ENCODE results near the gene FAM221B. TPM values are rescaled to one million over a fixed set of nuclear protein-coding genes. Genes with fewer than 3 reads are reported as not detected.

The FAM221B gene
- total and polyA plus RNA-seq, 7 donors = 0.03 TPM; not detected in 6

- Histone ChIP-seq H3K4me1 (peaks cover 0 to 16% (median 12%) of the 10 kb centered on the region in 4 donors), H3K27ac (no peak overlapping the region), H3K4me3 (no peak overlapping the region), H3K9me3 (no peaks in the 10 kb centered on the region), H3K27me3 (no peaks in the 10 kb centered on the region), H3K36me3 (peaks cover 0 to 19% (median 10%) of the 10 kb centered on the region in 4 donors)
- intact Hi-C loops (cut with DNase I) = no loop called here
- DNase-seq = no peak
- TF ChIP-seq EP300 (IDR thresholded peaks at IDR 0.05) (no peak), CTCF (IDR thresholded peaks at IDR 0.05) (no peak), POLR2A (IDR thresholded peaks at IDR 0.05) (no peak), POLR2AphosphoS5 (IDR thresholded peaks at IDR 0.05) (no peak)
- 89 to 91% methylated on average over 2 of the region's 2 CpGs for WGBS, 2 donors
Measured at GRCh38 chr9:35852267-35852815, 23.8 kb upstream of the FAM221B start.

- peak; percentile 25 for DNase-seq
- Histone ChIP-seq H3K27ac (peak overlapping the region; percentile 71 to 84 (median 76)), H3K36me3 (peaks cover 0 to 18% (median 2%) of the 10 kb centered on the region in 4 donors), H3K9me3 (no peaks in the 10 kb centered on the region), H3K27me3 (no peaks in the 10 kb centered on the region), H3K4me1 (peaks cover 0 to 53% (median 41%) of the 10 kb centered on the region in 4 donors), H3K4me3 (no peak overlapping the region)
- TF ChIP-seq POLR2A (IDR thresholded peaks at IDR 0.05) (no peak), POLR2AphosphoS5 (IDR thresholded peaks at IDR 0.05) (peak in 1 of 4 donors; percentile 3), CTCF (IDR thresholded peaks at IDR 0.05) (no peak), EP300 (IDR thresholded peaks at IDR 0.05) (no peak)
- WGBS, 2 donors = 66 to 84% methylated on average over 4 of the region's 4 CpGs
- intact Hi-C loops (cut with DNase I) = no loop called here
Measured at GRCh38 chr9:35847792-35848572, 19.4 kb upstream of the FAM221B start.

- Histone ChIP-seq H3K4me3 (no peak overlapping the region), H3K4me1 (peaks cover 0 to 53% (median 41%) of the 10 kb centered on the region in 4 donors), H3K27me3 (no peaks in the 10 kb centered on the region), H3K27ac (peak overlapping the region in 3 of 4 donors; percentile 73 to 84 (median 81)), H3K9me3 (no peaks in the 10 kb centered on the region), H3K36me3 (peaks cover 0 to 12% (median 2%) of the 10 kb centered on the region in 4 donors)
- TF ChIP-seq POLR2A (IDR thresholded peaks at IDR 0.05) (no peak), CTCF (IDR thresholded peaks at IDR 0.05) (no peak), EP300 (IDR thresholded peaks at IDR 0.05) (no peak), POLR2AphosphoS5 (IDR thresholded peaks at IDR 0.05) (no peak)
- intact Hi-C loops (cut with DNase I) = no loop called here
- peak; percentile 60 for DNase-seq
- 63 to 84% methylated on average over 53 of the region's 53 CpGs for WGBS, 2 donors
Measured at GRCh38 chr9:35845824-35846771, 17.6 kb upstream of the FAM221B start.

- peak; percentile 70 for DNase-seq
- peak in 3 of 4 donors; percentile 23 to 45 (median 24) for TF ChIP-seq POLR2AphosphoS5 (IDR thresholded peaks at IDR 0.05)
- no peak for TF ChIP-seq POLR2A (IDR thresholded peaks at IDR 0.05)
- no peak for TF ChIP-seq EP300 (IDR thresholded peaks at IDR 0.05)
- no peak for TF ChIP-seq CTCF (IDR thresholded peaks at IDR 0.05)
Measured at GRCh38 chr9:35844628-35845270, 16.2 kb upstream of the FAM221B start.

More at GRCh38 chr9:35844628-35845270, 16.2 kb upstream of the FAM221B start:
- Histone ChIP-seq H3K9me3 (no peaks in the 10 kb centered on the region), H3K4me1 (peaks cover 0 to 53% (median 41%) of the 10 kb centered on the region in 4 donors), H3K4me3 (no peak overlapping the region), H3K36me3 (peaks cover 0 to 12% (median 2%) of the 10 kb centered on the region in 4 donors), H3K27me3 (no peaks in the 10 kb centered on the region), H3K27ac (peak overlapping the region; percentile 57 to 84 (median 77))
- WGBS, 2 donors = 34% methylated on average over 7 of the region's 7 CpGs
- intact Hi-C loops (cut with DNase I) = no loop called here

Data from sigmoid colon (tissue), 7 donors.